Thoracic aorta (tissue), 2 donors: ENCODE data around the gene CELF2. TPM values are rescaled to one million over a fixed set of nuclear protein-coding genes. Genes with fewer than 3 reads are reported as not detected.

Source experiments
- ATAC-seq: fragments of 150-250 bp; one replicate; pipeline ENCODE4 v1.8.0; 2017; ENCODE audit warnings: low read depth; ENCODE audit not compliant: insufficient number of reproducible peaks, low FRiP score
- DNase-seq: peaks from one replicate; pipeline ENCODE4 v3.0.0-alpha.2; 2020; ENCODE audit warnings: low spot score
- H3K27ac ChIP-seq, 2 donors: fragments of 200-600 bp; sonication (generic); 1 replicate in 1 of 2; 2 replicates in 1 of 2; pipeline ENCODE4 v1.5.1; 2016; ENCODE audit warnings: mild to moderate bottlenecking in 2 of 2, moderate library complexity in 2 of 2
- H3K27me3 ChIP-seq: fragments of 200-600 bp; sonication (generic); replicated peaks from 2 replicates; pipeline ENCODE4 v1.6.0; 2016; ENCODE audit warnings: mild to moderate bottlenecking; ENCODE audit not compliant: insufficient read depth
- H3K36me3 ChIP-seq: fragments of 200-600 bp; sonication (generic); one replicate; pipeline ENCODE4 v1.5.1; 2016
- H3K4me1 ChIP-seq, 2 donors: fragments of 200-600 bp; sonication (generic); 1 replicate in 1 of 2; 2 replicates in 1 of 2; pipeline versions ENCODE4 v1.5.1 to v1.6.0; 2016; ENCODE audit warnings: low read depth in 2 of 2, mild to moderate bottlenecking in 1 of 2; ENCODE audit not compliant: control insufficient read depth in 1 of 2
- H3K4me3 ChIP-seq: fragments of 200-600 bp; sonication (generic); 2 replicates; pipeline ENCODE4 v1.5.1; 2016; ENCODE audit warnings: mild to moderate bottlenecking
- H3K9me3 ChIP-seq: fragments of 200-600 bp; sonication (generic); 2 replicates; pipeline ENCODE4 v1.5.1; 2016
- CTCF ChIP-seq: fragments of 200-600 bp; sonication (generic); IDR thresholded peaks from one replicate; pipeline ENCODE4 v1.5.1; 2019; ENCODE audit warnings: antibody characterized with exemption
- total RNA-seq, 2 donors: library from RNA; depleted of rRNA; stranded (reverse); fragments of >200 nt; gene quantifications; one replicate each; pipeline versions ENCODE4 v1.1.0 to v1.2.3, GENCODE V29; 2016

CELF2 gene
- total RNA-seq, 2 donors from 2014 or later: 69.0 to 73.5 TPM

DNA sequence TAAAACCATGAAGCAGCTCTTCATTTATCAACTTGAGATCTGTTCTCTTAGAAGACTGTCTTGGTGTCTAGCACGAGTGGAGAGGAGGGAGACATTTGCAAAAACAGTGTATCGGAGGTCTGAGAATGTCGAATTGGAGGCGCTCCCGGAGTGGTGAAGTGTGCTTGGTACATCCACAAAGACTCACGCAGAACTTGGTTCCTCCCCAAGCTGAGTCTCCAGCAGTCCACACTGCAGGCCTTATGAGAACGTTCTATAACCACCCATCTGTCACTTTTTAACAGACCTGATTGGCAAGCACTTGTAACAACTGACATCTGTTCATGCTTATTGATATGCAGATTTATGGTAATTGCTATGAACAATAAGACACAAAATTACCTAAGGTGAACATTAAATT, 261.6 kb downstream of the CELF2 start:
- no peak overlapping the region for H3K27ac ChIP-seq
- no peaks in the 10 kb centered on the region for H3K27me3 ChIP-seq
- DNase-seq (no peak), ATAC-seq (no peak)
- H3K9me3 ChIP-seq: no peaks in the 10 kb centered on the region
- no peak overlapping the region for H3K4me3 ChIP-seq
- peaks cover 17% of the 10 kb centered on the region for H3K36me3 ChIP-seq
- no peak for TF ChIP-seq CTCF
- H3K4me1 ChIP-seq: no peaks in the 10 kb centered on the region

DNA sequence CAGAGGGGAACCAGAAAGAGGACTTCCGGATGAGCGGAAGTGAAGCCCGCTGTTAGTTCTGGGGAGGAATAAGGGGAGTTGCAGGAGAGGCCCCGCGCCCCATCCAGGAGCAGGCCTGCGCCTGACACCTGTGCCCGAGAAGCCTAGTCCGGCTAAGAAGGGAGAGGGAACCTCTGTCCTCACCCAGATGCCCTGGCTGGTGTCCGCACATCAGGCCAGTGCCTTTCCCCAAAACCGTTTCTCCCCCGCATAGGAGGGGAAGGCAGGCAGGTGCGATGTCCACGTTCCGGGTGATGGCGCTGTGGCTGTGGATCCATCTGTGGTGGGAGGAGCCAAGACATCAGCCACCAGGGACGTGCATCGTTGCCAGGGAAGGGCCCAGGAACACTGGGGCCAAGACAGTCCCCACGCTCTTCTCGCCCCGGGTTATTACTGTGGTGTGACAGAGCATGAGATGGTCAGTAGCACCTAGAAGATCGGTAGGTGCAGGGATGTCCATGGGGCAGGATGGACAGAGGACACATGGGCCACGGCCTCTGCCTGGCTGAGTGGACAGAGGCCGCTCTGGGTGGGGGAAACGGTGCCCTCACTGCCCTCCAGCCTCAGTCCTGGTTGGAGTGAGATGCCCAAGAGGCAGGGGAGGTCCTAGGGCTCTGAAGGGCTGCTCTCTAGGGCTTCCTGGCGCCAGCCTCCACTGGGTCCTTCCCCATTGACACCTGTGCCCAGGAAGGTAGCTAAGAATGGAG, 262.7 kb downstream of the CELF2 start:
- no peak for TF ChIP-seq CTCF
- ATAC-seq: no peak
- no peaks in the 10 kb centered on the region for H3K4me1 ChIP-seq
- H3K36me3 ChIP-seq: peaks cover 17% of the 10 kb centered on the region
- no peak for DNase-seq
- no peaks in the 10 kb centered on the region for H3K9me3 ChIP-seq
- no peak overlapping the region for H3K27ac ChIP-seq
- no peak overlapping the region for H3K4me3 ChIP-seq
- H3K27me3 ChIP-seq: no peaks in the 10 kb centered on the region

- H3K36me3 ChIP-seq: peaks cover 17% of the 10 kb centered on the region
- ATAC-seq: no peak
Measured at GRCh38 chr10:11282156-11282555, 264.5 kb downstream of the CELF2 start.

DNA sequence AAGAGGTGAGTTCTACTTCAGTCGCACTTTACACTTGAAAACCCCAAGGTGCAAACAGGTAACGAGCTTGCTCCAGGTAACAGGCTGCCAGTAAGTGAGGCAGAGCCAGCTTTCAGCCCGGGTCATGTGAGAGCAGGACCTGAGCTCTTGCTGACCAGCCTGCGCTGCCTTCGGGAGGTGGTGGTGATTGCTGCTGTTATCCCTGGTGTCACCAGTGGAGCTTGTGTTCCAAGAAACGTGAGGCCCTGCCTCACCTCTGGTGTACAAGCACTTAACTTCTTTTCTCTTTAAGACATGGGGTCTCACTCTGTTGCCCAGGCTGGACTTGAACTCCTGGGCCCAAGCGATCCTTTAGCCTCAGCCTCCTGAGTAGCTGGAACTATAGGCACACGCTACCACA, 265.0 kb downstream of the CELF2 start:
- Histone ChIP-seq H3K27ac (no peak overlapping the region), H3K36me3 (peaks cover 17% of the 10 kb centered on the region), H3K4me3 (no peak overlapping the region), H3K27me3 (no peaks in the 10 kb centered on the region), H3K9me3 (no peaks in the 10 kb centered on the region), H3K4me1 (no peaks in the 10 kb centered on the region)
- TF ChIP-seq CTCF: no peak
- no peak for DNase-seq
- ATAC-seq: no peak

More at GRCh38 chr10:11282156-11282555, 264.5 kb downstream of the CELF2 start:
- no peak for TF ChIP-seq CTCF
- Histone ChIP-seq H3K27me3 (no peaks in the 10 kb centered on the region), H3K4me3 (no peak overlapping the region), H3K9me3 (no peaks in the 10 kb centered on the region), H3K27ac (no peak overlapping the region), H3K4me1 (no peaks in the 10 kb centered on the region)
- DNase-seq: no peak

DNA sequence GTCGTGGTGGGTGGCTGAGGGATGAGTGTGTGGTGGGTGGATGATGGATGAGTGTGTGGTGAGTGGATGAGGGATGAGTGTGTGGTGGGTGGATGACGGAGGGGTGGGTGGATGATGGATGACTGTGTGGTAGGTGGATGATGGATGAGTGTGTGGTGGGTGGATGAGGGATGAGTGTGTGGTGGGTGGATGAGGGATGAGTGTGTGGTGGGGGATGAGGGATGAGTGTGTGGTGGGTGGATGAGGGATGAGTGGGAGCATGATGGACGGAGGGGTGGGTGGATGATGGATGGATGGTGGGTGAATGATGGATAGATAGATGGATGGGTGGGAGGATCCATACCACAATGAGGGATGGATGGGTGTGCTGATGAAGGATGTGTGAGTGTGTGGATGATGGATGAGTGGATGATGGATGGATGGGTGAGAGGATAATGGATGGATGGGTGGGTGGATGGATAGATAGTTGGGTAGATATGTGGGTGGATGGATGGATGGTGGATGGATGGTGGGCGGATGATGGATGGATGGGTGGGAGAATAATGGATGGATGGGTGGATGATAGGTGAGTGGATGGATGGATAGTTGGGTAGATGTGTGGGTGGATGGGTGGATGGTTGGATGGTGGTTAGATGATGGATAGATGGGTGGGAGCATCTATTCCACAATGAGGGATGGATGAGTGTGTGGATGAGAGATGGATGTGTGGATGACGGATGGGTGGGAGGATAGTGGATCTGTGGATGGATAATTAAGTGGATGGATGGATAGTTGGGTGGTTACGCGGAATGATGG, 266.8 kb downstream of the CELF2 start:
- no peaks in the 10 kb centered on the region for H3K9me3 ChIP-seq
- DNase-seq: no peak
- ATAC-seq: no peak
- no peak overlapping the region for H3K4me3 ChIP-seq
- H3K36me3 ChIP-seq: peaks cover 15% of the 10 kb centered on the region
- no peak for TF ChIP-seq CTCF
- H3K27me3 ChIP-seq: no peaks in the 10 kb centered on the region
- no peak overlapping the region for H3K27ac ChIP-seq
- H3K4me1 ChIP-seq: no peaks in the 10 kb centered on the region
